Thoracic aorta (tissue), 2 donors: ENCODE results near the gene HOXA10. TPM values are rescaled to one million over a fixed set of nuclear protein-coding genes. Genes with fewer than 3 reads are reported as not detected.
A peak's percentile ranks its signal among the peaks of the same experiment; 100 is the strongest.

Experiments
- ATAC-seq: fragments of 150-250 bp; one replicate; pipeline ENCODE4 v1.8.0; 2017; ENCODE audit warnings: low read depth; ENCODE audit not compliant: insufficient number of reproducible peaks, low FRiP score
- DNase-seq: peaks from one replicate; pipeline ENCODE4 v3.0.0-alpha.2; 2020; ENCODE audit warnings: low spot score
- H3K27ac ChIP-seq, 2 donors: fragments of 200-600 bp; sonication (generic); 1 replicate in 1 of 2; 2 replicates in 1 of 2; pipeline ENCODE4 v1.5.1; 2016; ENCODE audit warnings: mild to moderate bottlenecking in 2 of 2, moderate library complexity in 2 of 2
- H3K27me3 ChIP-seq: fragments of 200-600 bp; sonication (generic); replicated peaks from 2 replicates; pipeline ENCODE4 v1.6.0; 2016; ENCODE audit warnings: mild to moderate bottlenecking; ENCODE audit not compliant: insufficient read depth
- H3K36me3 ChIP-seq: fragments of 200-600 bp; sonication (generic); one replicate; pipeline ENCODE4 v1.5.1; 2016
- H3K4me1 ChIP-seq, 2 donors: fragments of 200-600 bp; sonication (generic); 1 replicate in 1 of 2; 2 replicates in 1 of 2; pipeline versions ENCODE4 v1.5.1 to v1.6.0; 2016; ENCODE audit warnings: low read depth in 2 of 2, mild to moderate bottlenecking in 1 of 2; ENCODE audit not compliant: control insufficient read depth in 1 of 2
- H3K4me3 ChIP-seq: fragments of 200-600 bp; sonication (generic); 2 replicates; pipeline ENCODE4 v1.5.1; 2016; ENCODE audit warnings: mild to moderate bottlenecking
- H3K9me3 ChIP-seq: fragments of 200-600 bp; sonication (generic); 2 replicates; pipeline ENCODE4 v1.5.1; 2016
- CTCF ChIP-seq: fragments of 200-600 bp; sonication (generic); IDR thresholded peaks from one replicate; pipeline ENCODE4 v1.5.1; 2019; ENCODE audit warnings: antibody characterized with exemption
- total RNA-seq, 2 donors: library from RNA; depleted of rRNA; stranded (reverse); fragments of >200 nt; gene quantifications; one replicate each; pipeline versions ENCODE4 v1.1.0 to v1.2.3, GENCODE V29; 2016

The HOXA10 gene
- total RNA-seq, 2 donors from 2014 or later = 0.81 TPM; not detected in 1

- Histone ChIP-seq H3K27me3 (no peaks in the 10 kb centered on the region), H3K4me1 (peaks cover 3 to 78% of the 10 kb centered on the region in 2 donors), H3K27ac (peak overlapping the region; percentile 96 to 99), H3K9me3 (no peaks in the 10 kb centered on the region), H3K4me3 (peak overlapping the region; percentile 99), H3K36me3 (no peaks in the 10 kb centered on the region)
- DNase-seq = no peak
- ATAC-seq = no peak
- no peak for TF ChIP-seq CTCF
Observed at GRCh38 chr7:27124096-27124901, 49.8 kb downstream of the HOXA10 start.

- peaks cover 3 to 78% of the 10 kb centered on the region in 2 donors for H3K4me1 ChIP-seq
- H3K4me3 ChIP-seq = peak overlapping the region; percentile 99
- no peak for TF ChIP-seq CTCF
- no peaks in the 10 kb centered on the region for H3K9me3 ChIP-seq
- no peaks in the 10 kb centered on the region for H3K27me3 ChIP-seq
- ATAC-seq (no peak), DNase-seq (no peak)
- no peaks in the 10 kb centered on the region for H3K36me3 ChIP-seq
- peak overlapping the region; percentile 96 to 99 for H3K27ac ChIP-seq
Observed at GRCh38 chr7:27123477-27124053, 50.6 kb downstream of the HOXA10 start.

- DNase-seq = no peak
- H3K27me3 ChIP-seq = no peaks in the 10 kb centered on the region
- no peak for ATAC-seq
- H3K27ac ChIP-seq = peak overlapping the region; percentile 96 to 99
- peak overlapping the region; percentile 99 for H3K4me3 ChIP-seq
- no peak for TF ChIP-seq CTCF
- no peaks in the 10 kb centered on the region for H3K9me3 ChIP-seq
- H3K4me1 ChIP-seq = peaks cover 3 to 79% of the 10 kb centered on the region in 2 donors
- no peaks in the 10 kb centered on the region for H3K36me3 ChIP-seq
Observed at GRCh38 chr7:27123007-27123476, 51.1 kb downstream of the HOXA10 start.

GRCh38 chr7:27122077-27122910 is 51.8 kb downstream of the HOXA10 start:
- no peak for ATAC-seq
- DNase-seq = no peak
- Histone ChIP-seq H3K4me1 (peaks cover 3 to 71% of the 10 kb centered on the region in 2 donors), H3K27ac (peak overlapping the region; percentile 96 to 99), H3K27me3 (no peaks in the 10 kb centered on the region), H3K36me3 (no peaks in the 10 kb centered on the region), H3K9me3 (no peaks in the 10 kb centered on the region), H3K4me3 (peak overlapping the region; percentile 99)
- TF ChIP-seq CTCF = no peak

- ATAC-seq (no peak), DNase-seq (no peak)
- no peak for TF ChIP-seq CTCF
- H3K4me3 ChIP-seq = peak overlapping the region; percentile 99
- H3K27me3 ChIP-seq = no peaks in the 10 kb centered on the region
- no peaks in the 10 kb centered on the region for H3K9me3 ChIP-seq
- H3K36me3 ChIP-seq = no peaks in the 10 kb centered on the region
- peak overlapping the region; percentile 96 to 99 for H3K27ac ChIP-seq
- peaks cover 3 to 66% of the 10 kb centered on the region in 2 donors for H3K4me1 ChIP-seq
Observed at GRCh38 chr7:27121684-27122076, 52.4 kb downstream of the HOXA10 start.
